Gastroesophageal sphincter (tissue), 3 donors: ENCODE data around the gene EXOC3L2.

Source experiments
- EP300 ChIP-seq: sonication (generic); formaldehyde crosslinking; IDR thresholded peaks from one replicate; pipeline ENCODE4 v1.6.1; 2017; ENCODE audit warnings: antibody characterized with exemption, mild to moderate bottlenecking
- POLR2A ChIP-seq, 2 donors: fragments of 450-650 bp; IDR thresholded peaks; one replicate each; pipeline ENCODE4 v1.6.1; 2017; ENCODE audit warnings: antibody characterized with exemption in 2 of 2, mild to moderate bottlenecking in 2 of 2, moderate library complexity in 1 of 2
- POLR2AphosphoS5 ChIP-seq: sonication (generic); formaldehyde crosslinking; IDR thresholded peaks from one replicate; pipeline ENCODE4 v1.6.1; 2017; ENCODE audit warnings: antibody characterized with exemption
- TF ChIP-seq, protein P1 (sequence below), 4 experiments: fragments of 200-600 bp in 2 of 4; fragments of 450-650 bp in 2 of 4; sonication (generic) in 1 of 4; IDR thresholded peaks; one replicate each; pipeline ENCODE4 v1.5.1; 2017 to 2019; ENCODE audit warnings: antibody characterized with exemption in 4 of 4, mild to moderate bottlenecking in 2 of 4, moderate library complexity in 2 of 4

DNA sequence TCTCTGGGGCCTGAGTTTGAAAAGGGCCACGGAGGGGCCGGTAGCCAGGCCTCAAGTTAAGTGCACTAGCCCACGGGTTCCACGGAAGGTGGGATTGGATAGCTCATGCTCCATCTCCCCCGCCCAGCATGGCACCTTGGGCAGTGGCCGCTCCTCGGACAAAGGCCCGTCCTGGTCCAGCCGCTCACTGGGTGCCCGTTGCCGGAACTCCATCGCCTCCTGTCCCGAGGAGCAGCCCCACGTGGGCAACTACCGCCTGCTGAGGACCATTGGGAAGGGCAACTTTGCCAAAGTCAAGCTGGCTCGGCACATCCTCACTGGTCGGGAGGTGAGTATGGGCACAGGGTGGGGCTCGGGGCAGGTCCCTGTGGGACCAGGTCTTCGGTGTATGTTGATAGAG lies 13.7 kb upstream of the EXOC3L2 start:
- no peak for TF ChIP-seq EP300
- TF ChIP-seq, protein P1, sequence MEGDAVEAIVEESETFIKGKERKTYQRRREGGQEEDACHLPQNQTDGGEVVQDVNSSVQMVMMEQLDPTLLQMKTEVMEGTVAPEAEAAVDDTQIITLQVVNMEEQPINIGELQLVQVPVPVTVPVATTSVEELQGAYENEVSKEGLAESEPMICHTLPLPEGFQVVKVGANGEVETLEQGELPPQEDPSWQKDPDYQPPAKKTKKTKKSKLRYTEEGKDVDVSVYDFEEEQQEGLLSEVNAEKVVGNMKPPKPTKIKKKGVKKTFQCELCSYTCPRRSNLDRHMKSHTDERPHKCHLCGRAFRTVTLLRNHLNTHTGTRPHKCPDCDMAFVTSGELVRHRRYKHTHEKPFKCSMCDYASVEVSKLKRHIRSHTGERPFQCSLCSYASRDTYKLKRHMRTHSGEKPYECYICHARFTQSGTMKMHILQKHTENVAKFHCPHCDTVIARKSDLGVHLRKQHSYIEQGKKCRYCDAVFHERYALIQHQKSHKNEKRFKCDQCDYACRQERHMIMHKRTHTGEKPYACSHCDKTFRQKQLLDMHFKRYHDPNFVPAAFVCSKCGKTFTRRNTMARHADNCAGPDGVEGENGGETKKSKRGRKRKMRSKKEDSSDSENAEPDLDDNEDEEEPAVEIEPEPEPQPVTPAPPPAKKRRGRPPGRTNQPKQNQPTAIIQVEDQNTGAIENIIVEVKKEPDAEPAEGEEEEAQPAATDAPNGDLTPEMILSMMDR (IDR thresholded peaks at IDR 0.05) = no peak
- no peak for TF ChIP-seq POLR2A (IDR thresholded peaks at IDR 0.05)
- no peak for TF ChIP-seq POLR2AphosphoS5
